HepG2 (cell line): ENCODE measurements around the gene RFTN1.

Experiments used
- EZH2 ChIP-seq: conservative IDR thresholded peaks from 2 replicates; pipeline ENCODE4 v1.6.1; 2012; ENCODE audit warnings: mild to moderate bottlenecking, low read depth, low read length, moderate library complexity
- MTA1 ChIP-seq: sonication (generic); formaldehyde crosslinking; IDR thresholded peaks from 2 replicates; pipeline ENCODE4 v1.4.0; 2020; ENCODE audit warnings: missing genetic modification reagents, mild to moderate bottlenecking, borderline replicate concordance
- MXD3 ChIP-seq: IDR thresholded peaks from 2 replicates; pipeline ENCODE4 v1.6.1; 2016; ENCODE audit warnings: mild to moderate bottlenecking, missing biosample characterization, missing genetic modification reagents
- SSRP1 ChIP-seq: IDR thresholded peaks from 2 replicates; pipeline ENCODE4 v1.6.1; 2016; ENCODE audit warnings: control low read depth
- ZNF180 ChIP-seq: sonication (generic); formaldehyde crosslinking; IDR thresholded peaks from 2 replicates; pipeline ENCODE4 v1.4.0; 2020; ENCODE audit warnings: low read depth, missing genetic modification reagents, borderline replicate concordance

- TF ChIP-seq SSRP1 (CRISPR knock-in tag) (no peak), ZNF180 (CRISPR knock-in tag) (no peak), EZH2 (no peak), MTA1 (CRISPR knock-in tag) (no peak), MXD3 (CRISPR knock-in tag) (no peak)
Measured at GRCh38 chr3:16447135-16447534, 66.4 kb downstream of the RFTN1 start.
